Left lung (tissue), 10 donors: ENCODE results near the gene ZBTB20. TPM values are rescaled to one million over a fixed set of nuclear protein-coding genes. Genes with fewer than 3 reads are reported as not detected.

Experiments used
- ATAC-seq: fragments of 200-7000 bp; cut with Tn5 transposase; one replicate; pipeline ENCODE4 v1.9.1; 2020; ENCODE audit warnings: moderate library complexity
- DNase-seq, 4 donors: peaks; one replicate each; pipeline ENCODE4 v3.0.0-alpha.2; 2013 to 2020
- H3K27ac ChIP-seq, 2 donors: fragments of 200-600 bp; sonication (generic) in 1 of 2; one replicate each; pipeline versions ENCODE4 v1.5.0 to v1.8.0; 2020 to 2021
- H3K27me3 ChIP-seq, 2 donors: fragments of 200-600 bp; sonication (generic) in 1 of 2; one replicate each; pipeline versions ENCODE4 v1.5.0 to v1.8.0; 2020 to 2021
- H3K36me3 ChIP-seq, 2 donors: fragments of 200-600 bp; sonication (generic) in 1 of 2; one replicate each; pipeline versions ENCODE4 v1.5.0 to v1.8.0; 2020 to 2021
- H3K4me1 ChIP-seq, 2 donors: fragments of 200-600 bp; one replicate each; pipeline ENCODE4 v1.8.0; 2021
- H3K4me3 ChIP-seq, 2 donors: fragments of 200-600 bp; sonication (generic) in 1 of 2; one replicate each; pipeline versions ENCODE4 v1.5.0 to v1.8.0; 2020 to 2021; ENCODE audit warnings: mild to moderate bottlenecking in 1 of 2
- H3K9me3 ChIP-seq, 2 donors: fragments of 200-600 bp; sonication (generic) in 1 of 2; one replicate each; pipeline versions ENCODE4 v1.5.0 to v1.8.0; 2020 to 2021
- intact Hi-C, 2 donors: fragments of 100-400 bp; cut with DNase I; formaldehyde crosslinking; loops; one replicate each; pipeline versions ENCODE4 v1.11.2 to v1.14.2; 2022
- polyA plus RNA-seq, 6 donors: library from polyadenylated mRNA; unstranded; fragments of 120-200 nt; gene quantifications; one replicate each; pipeline ENCODE4 v1.2.1, GENCODE V29; 2013; ENCODE audit not compliant: insufficient read length in 6 of 6
- total RNA-seq, 2 donors: library from RNA; stranded (reverse); fragmentation: NEBNext Ultra II Directional; extraction: Animal tissue kit (Norgen Biotek cat#: 25700); gene quantifications; one replicate each; pipeline ENCODE4 v1.2.1, GENCODE V29; 2021
- TF ChIP-seq, protein P1 (sequence below), 2 donors: fragments of 200-600 bp; sonication (generic) in 1 of 2; IDR thresholded peaks; one replicate each; pipeline versions ENCODE4 v1.5.0 to v1.8.0; 2021; ENCODE audit warnings: antibody characterized with exemption in 2 of 2
- donor health status: DM: no; HTN: yes; CAD: no.
- donor health status: DM: no; HTN: no; CAD: no.

ZBTB20 gene
- total and polyA plus RNA-seq, 8 donors, result 1.1 to 63.5 (median 6.0) TPM

GRCh38 chr3:115072265-115073021 is 74.6 kb downstream of the ZBTB20 start:
- Histone ChIP-seq H3K27ac (peak overlapping the region in 1 of 2 donors; percentile 13), H3K4me1 (peaks cover 0 to 5% of the 10 kb centered on the region in 2 donors), H3K4me3 (no peak overlapping the region), H3K9me3 (no peaks in the 10 kb centered on the region), H3K36me3 (no peaks in the 10 kb centered on the region), H3K27me3 (no peaks in the 10 kb centered on the region)
- DNase-seq (no peak), ATAC-seq (peak; percentile 21)
- TF ChIP-seq, protein P1, sequence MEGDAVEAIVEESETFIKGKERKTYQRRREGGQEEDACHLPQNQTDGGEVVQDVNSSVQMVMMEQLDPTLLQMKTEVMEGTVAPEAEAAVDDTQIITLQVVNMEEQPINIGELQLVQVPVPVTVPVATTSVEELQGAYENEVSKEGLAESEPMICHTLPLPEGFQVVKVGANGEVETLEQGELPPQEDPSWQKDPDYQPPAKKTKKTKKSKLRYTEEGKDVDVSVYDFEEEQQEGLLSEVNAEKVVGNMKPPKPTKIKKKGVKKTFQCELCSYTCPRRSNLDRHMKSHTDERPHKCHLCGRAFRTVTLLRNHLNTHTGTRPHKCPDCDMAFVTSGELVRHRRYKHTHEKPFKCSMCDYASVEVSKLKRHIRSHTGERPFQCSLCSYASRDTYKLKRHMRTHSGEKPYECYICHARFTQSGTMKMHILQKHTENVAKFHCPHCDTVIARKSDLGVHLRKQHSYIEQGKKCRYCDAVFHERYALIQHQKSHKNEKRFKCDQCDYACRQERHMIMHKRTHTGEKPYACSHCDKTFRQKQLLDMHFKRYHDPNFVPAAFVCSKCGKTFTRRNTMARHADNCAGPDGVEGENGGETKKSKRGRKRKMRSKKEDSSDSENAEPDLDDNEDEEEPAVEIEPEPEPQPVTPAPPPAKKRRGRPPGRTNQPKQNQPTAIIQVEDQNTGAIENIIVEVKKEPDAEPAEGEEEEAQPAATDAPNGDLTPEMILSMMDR (IDR thresholded peaks at IDR 0.05), result no peak
- intact Hi-C loops, result no loop called here

GRCh38 chr3:115071601-115072000 is 75.5 kb downstream of the ZBTB20 start:
- ATAC-seq (no peak), DNase-seq (no peak)
- intact Hi-C loops, result no loop called here
- Histone ChIP-seq H3K9me3 (no peaks in the 10 kb centered on the region), H3K4me1 (peaks cover 0 to 5% of the 10 kb centered on the region in 2 donors), H3K4me3 (no peak overlapping the region), H3K27me3 (no peaks in the 10 kb centered on the region), H3K36me3 (no peaks in the 10 kb centered on the region), H3K27ac (no peak overlapping the region)
- TF ChIP-seq, protein P1 (IDR thresholded peaks at IDR 0.05), result no peak

DNA sequence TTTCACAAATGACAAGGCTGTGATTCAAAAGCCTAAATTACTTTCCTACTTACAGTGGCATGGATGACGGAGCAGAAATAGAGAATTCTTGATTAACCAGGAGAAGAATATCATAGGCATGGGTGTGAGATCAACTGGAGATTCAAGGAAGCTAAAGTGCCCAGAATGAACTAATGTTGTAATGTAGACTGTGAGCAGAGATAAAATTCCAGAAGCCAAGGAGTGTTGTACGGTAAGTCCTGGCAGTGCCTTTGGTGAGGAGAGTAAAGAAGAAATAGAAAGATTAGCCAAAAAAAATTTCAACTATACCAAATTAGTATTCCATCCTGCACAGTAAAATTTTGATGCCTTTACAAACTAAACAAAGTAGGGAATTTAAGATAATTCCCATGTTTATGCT is 75.9 kb downstream of the ZBTB20 start:
- intact Hi-C loops, result no loop called here
- Histone ChIP-seq H3K4me1 (peaks cover 0 to 5% of the 10 kb centered on the region in 2 donors), H3K36me3 (no peaks in the 10 kb centered on the region), H3K27me3 (no peaks in the 10 kb centered on the region), H3K27ac (no peak overlapping the region), H3K4me3 (no peak overlapping the region), H3K9me3 (no peaks in the 10 kb centered on the region)
- TF ChIP-seq, protein P1 (IDR thresholded peaks at IDR 0.05), result no peak
- DNase-seq (no peak), ATAC-seq (no peak)

- TF ChIP-seq, protein P1 (IDR thresholded peaks at IDR 0.05), result no peak
- DNase-seq (no peak), ATAC-seq (no peak)
- Histone ChIP-seq H3K4me1 (peaks cover 0 to 5% of the 10 kb centered on the region in 2 donors), H3K36me3 (no peaks in the 10 kb centered on the region), H3K4me3 (no peak overlapping the region), H3K27ac (no peak overlapping the region), H3K9me3 (no peaks in the 10 kb centered on the region), H3K27me3 (no peaks in the 10 kb centered on the region)
- intact Hi-C loops, result no loop called here
Measured at GRCh38 chr3:115068799-115069198, 78.3 kb downstream of the ZBTB20 start.

DNA sequence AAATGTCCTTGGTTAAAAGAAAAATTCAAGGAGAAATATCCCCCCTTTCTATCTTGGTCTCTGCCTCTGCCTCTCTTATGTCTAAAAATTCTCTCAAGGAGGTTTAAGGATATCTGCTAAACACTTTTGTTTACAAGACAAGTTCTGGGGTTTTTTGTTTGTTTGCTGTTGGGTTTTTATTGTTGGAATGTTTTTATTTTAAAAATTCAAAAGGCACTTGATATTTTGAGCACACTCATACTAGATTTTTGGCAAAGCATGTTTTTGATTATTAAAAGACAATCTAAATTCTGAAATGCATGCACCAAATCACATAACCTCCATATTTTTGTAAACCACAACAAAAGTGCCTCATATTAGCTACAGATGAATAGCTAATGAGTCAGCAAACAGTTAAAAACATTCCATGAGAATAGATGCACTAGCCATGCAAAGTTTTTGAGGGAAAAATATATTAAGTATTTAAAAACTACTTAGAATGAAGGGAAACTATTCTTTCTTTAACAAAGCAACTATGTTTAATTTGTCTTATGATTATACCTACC is 84.6 kb downstream of the ZBTB20 start:
- Histone ChIP-seq H3K9me3 (no peaks in the 10 kb centered on the region), H3K36me3 (no peaks in the 10 kb centered on the region), H3K27ac (no peak overlapping the region), H3K4me3 (no peak overlapping the region), H3K4me1 (no peaks in the 10 kb centered on the region), H3K27me3 (no peaks in the 10 kb centered on the region)
- TF ChIP-seq, protein P1 (IDR thresholded peaks at IDR 0.05), result no peak
- no peak for DNase-seq
- intact Hi-C loops, result no loop called here
- no peak for ATAC-seq
